ENCODE data around the gene KLHL3. TPM values are rescaled to one million over a fixed set of nuclear protein-coding genes. Genes with fewer than 3 reads are reported as not detected.

Gene KLHL3
- total and polyA plus RNA-seq, 4 donors, result 0.91 to 8.8 (median 3.7) TPM

- H3K9ac ChIP-seq (ENCODE audit: low read depth in 1 of 2, low read length in 2 of 2), result no peak overlapping the region
- DNase-seq (ENCODE audit: low spot score), result no peak
- H3K27ac ChIP-seq (ENCODE audit: low read depth in 1 of 2, low read length in 2 of 2), result peak overlapping the region; percentile 50 to 58
- no peaks in the 10 kb centered on the region for H3K36me3 ChIP-seq (ENCODE audit: control insufficient read depth in 4 of 4, insufficient read depth in 3 of 4, low read depth in 1 of 4, low read length in 3 of 4)
- peaks cover 2 to 26% (median 20%) of the 10 kb centered on the region in 4 donors for H3K4me1 ChIP-seq (ENCODE audit: control insufficient read depth in 4 of 4, insufficient read depth in 4 of 4, low read length in 3 of 4)
- WGBS, result 71% methylated on average over 10 of the region's 10 CpGs
- H3K4me3 ChIP-seq (ENCODE audit: low read depth in 1 of 3, low read length in 3 of 3), result no peak overlapping the region
- H3K27me3 ChIP-seq (ENCODE audit: control insufficient read depth in 4 of 4, insufficient read depth in 4 of 4, low read length in 3 of 4), result no peaks in the 10 kb centered on the region
- no peaks in the 10 kb centered on the region for H3K9me3 ChIP-seq (ENCODE audit: control insufficient read depth in 4 of 4, low read length in 3 of 4)
- TF ChIP-seq RXRA (IDR thresholded peaks at IDR 0.05) (peak in 1 of 2 donors; percentile 63), TAF1 (conservative IDR thresholded peaks at IDR 0.05) (no peak), SP1 (IDR thresholded peaks at IDR 0.05) (peak; percentile 46), HNF4A (conservative IDR thresholded peaks at IDR 0.05) (peak in 1 of 2 donors; percentile 65)
- TF ChIP-seq, protein P1, sequence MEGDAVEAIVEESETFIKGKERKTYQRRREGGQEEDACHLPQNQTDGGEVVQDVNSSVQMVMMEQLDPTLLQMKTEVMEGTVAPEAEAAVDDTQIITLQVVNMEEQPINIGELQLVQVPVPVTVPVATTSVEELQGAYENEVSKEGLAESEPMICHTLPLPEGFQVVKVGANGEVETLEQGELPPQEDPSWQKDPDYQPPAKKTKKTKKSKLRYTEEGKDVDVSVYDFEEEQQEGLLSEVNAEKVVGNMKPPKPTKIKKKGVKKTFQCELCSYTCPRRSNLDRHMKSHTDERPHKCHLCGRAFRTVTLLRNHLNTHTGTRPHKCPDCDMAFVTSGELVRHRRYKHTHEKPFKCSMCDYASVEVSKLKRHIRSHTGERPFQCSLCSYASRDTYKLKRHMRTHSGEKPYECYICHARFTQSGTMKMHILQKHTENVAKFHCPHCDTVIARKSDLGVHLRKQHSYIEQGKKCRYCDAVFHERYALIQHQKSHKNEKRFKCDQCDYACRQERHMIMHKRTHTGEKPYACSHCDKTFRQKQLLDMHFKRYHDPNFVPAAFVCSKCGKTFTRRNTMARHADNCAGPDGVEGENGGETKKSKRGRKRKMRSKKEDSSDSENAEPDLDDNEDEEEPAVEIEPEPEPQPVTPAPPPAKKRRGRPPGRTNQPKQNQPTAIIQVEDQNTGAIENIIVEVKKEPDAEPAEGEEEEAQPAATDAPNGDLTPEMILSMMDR (IDR thresholded peaks at IDR 0.05; ENCODE audit: low read depth, low read length, missing input control), result peak; percentile 2
These were observed 113.7 kb downstream of the KLHL3 start for GRCh38 chr5:137621861-137622823.

DNA sequence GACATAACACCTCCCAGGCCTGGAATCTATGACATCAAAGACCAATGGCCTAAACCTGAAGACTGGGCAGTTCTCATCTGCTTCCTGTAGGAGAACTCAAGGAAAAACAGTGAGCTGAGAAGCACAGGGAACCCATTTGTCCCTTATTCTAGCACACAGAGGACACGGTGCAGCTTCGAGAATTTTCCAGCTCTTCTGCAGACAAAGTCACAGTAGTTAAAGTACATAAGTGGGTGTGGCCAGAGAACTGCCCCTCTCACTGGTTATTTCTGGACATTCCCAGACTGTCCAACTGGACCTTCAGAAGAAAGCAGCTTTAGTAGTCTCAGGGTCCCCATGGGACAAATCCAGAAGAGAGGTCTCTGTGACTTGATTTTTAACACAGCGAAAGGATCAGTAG is 114.6 kb downstream of the KLHL3 start:
- H3K4me1 ChIP-seq (ENCODE audit: control insufficient read depth in 4 of 4, insufficient read depth in 4 of 4, low read length in 3 of 4), result peaks cover 2 to 26% (median 20%) of the 10 kb centered on the region in 4 donors
- TF ChIP-seq YY1 (IDR thresholded peaks at IDR 0.05) (no peak), ATF3 (IDR thresholded peaks at IDR 0.05) (no peak), FOXA1 (IDR thresholded peaks at IDR 0.05) (no peak), TAF1 (conservative IDR thresholded peaks at IDR 0.05) (no peak), FOXA2 (IDR thresholded peaks at IDR 0.05) (no peak), NR2F2 (IDR thresholded peaks at IDR 0.05) (no peak), RAD21 (IDR thresholded peaks at IDR 0.05) (no peak), RXRA (IDR thresholded peaks at IDR 0.05) (no peak), JUND (IDR thresholded peaks at IDR 0.05) (no peak), EGR1 (IDR thresholded peaks at IDR 0.05; ENCODE audit: low read depth in 2 of 2) (no peak), SP1 (IDR thresholded peaks at IDR 0.05) (no peak), HNF4A (conservative IDR thresholded peaks at IDR 0.05) (no peak), GABPA (IDR thresholded peaks at IDR 0.05 in 1 of 2, conservative IDR thresholded peaks at IDR 0.05 in 1 of 2) (no peak), HNF4G (IDR thresholded peaks at IDR 0.05) (no peak)
- TF ChIP-seq, protein P2, sequence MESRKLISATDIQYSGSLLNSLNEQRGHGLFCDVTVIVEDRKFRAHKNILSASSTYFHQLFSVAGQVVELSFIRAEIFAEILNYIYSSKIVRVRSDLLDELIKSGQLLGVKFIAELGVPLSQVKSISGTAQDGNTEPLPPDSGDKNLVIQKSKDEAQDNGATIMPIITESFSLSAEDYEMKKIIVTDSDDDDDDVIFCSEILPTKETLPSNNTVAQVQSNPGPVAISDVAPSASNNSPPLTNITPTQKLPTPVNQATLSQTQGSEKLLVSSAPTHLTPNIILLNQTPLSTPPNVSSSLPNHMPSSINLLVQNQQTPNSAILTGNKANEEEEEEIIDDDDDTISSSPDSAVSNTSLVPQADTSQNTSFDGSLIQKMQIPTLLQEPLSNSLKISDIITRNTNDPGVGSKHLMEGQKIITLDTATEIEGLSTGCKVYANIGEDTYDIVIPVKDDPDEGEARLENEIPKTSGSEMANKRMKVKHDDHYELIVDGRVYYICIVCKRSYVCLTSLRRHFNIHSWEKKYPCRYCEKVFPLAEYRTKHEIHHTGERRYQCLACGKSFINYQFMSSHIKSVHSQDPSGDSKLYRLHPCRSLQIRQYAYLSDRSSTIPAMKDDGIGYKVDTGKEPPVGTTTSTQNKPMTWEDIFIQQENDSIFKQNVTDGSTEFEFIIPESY (IDR thresholded peaks at IDR 0.05), result no peak
- TF ChIP-seq, protein P3, sequence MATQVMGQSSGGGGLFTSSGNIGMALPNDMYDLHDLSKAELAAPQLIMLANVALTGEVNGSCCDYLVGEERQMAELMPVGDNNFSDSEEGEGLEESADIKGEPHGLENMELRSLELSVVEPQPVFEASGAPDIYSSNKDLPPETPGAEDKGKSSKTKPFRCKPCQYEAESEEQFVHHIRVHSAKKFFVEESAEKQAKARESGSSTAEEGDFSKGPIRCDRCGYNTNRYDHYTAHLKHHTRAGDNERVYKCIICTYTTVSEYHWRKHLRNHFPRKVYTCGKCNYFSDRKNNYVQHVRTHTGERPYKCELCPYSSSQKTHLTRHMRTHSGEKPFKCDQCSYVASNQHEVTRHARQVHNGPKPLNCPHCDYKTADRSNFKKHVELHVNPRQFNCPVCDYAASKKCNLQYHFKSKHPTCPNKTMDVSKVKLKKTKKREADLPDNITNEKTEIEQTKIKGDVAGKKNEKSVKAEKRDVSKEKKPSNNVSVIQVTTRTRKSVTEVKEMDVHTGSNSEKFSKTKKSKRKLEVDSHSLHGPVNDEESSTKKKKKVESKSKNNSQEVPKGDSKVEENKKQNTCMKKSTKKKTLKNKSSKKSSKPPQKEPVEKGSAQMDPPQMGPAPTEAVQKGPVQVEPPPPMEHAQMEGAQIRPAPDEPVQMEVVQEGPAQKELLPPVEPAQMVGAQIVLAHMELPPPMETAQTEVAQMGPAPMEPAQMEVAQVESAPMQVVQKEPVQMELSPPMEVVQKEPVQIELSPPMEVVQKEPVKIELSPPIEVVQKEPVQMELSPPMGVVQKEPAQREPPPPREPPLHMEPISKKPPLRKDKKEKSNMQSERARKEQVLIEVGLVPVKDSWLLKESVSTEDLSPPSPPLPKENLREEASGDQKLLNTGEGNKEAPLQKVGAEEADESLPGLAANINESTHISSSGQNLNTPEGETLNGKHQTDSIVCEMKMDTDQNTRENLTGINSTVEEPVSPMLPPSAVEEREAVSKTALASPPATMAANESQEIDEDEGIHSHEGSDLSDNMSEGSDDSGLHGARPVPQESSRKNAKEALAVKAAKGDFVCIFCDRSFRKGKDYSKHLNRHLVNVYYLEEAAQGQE (IDR thresholded peaks at IDR 0.05), result no peak
- TF ChIP-seq, protein P1 (IDR thresholded peaks at IDR 0.05; ENCODE audit: low read depth, low read length, missing input control), result no peak
- TF ChIP-seq, protein P4, sequence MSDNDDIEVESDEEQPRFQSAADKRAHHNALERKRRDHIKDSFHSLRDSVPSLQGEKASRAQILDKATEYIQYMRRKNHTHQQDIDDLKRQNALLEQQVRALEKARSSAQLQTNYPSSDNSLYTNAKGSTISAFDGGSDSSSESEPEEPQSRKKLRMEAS (IDR thresholded peaks at IDR 0.05), result no peak
- DNase-seq (ENCODE audit: low spot score), result no peak
- H3K4me3 ChIP-seq (ENCODE audit: low read depth in 1 of 3, low read length in 3 of 3), result no peak overlapping the region
- H3K9ac ChIP-seq (ENCODE audit: low read depth in 1 of 2, low read length in 2 of 2), result no peak overlapping the region
- no peaks in the 10 kb centered on the region for H3K36me3 ChIP-seq (ENCODE audit: control insufficient read depth in 4 of 4, insufficient read depth in 3 of 4, low read depth in 1 of 4, low read length in 3 of 4)
- H3K27me3 ChIP-seq (ENCODE audit: control insufficient read depth in 4 of 4, insufficient read depth in 4 of 4, low read length in 3 of 4), result no peaks in the 10 kb centered on the region
- 95% methylated on average over 3 of the region's 3 CpGs for whole genome bisulfite sequencing
- H3K9me3 ChIP-seq (ENCODE audit: control insufficient read depth in 4 of 4, low read length in 3 of 4), result no peaks in the 10 kb centered on the region
- no peak overlapping the region for H3K27ac ChIP-seq (ENCODE audit: low read depth in 1 of 2, low read length in 2 of 2)

All from liver (tissue), 9 donors.